ENCODE data around the gene RCBTB1.

The RCBTB1 gene

DNA sequence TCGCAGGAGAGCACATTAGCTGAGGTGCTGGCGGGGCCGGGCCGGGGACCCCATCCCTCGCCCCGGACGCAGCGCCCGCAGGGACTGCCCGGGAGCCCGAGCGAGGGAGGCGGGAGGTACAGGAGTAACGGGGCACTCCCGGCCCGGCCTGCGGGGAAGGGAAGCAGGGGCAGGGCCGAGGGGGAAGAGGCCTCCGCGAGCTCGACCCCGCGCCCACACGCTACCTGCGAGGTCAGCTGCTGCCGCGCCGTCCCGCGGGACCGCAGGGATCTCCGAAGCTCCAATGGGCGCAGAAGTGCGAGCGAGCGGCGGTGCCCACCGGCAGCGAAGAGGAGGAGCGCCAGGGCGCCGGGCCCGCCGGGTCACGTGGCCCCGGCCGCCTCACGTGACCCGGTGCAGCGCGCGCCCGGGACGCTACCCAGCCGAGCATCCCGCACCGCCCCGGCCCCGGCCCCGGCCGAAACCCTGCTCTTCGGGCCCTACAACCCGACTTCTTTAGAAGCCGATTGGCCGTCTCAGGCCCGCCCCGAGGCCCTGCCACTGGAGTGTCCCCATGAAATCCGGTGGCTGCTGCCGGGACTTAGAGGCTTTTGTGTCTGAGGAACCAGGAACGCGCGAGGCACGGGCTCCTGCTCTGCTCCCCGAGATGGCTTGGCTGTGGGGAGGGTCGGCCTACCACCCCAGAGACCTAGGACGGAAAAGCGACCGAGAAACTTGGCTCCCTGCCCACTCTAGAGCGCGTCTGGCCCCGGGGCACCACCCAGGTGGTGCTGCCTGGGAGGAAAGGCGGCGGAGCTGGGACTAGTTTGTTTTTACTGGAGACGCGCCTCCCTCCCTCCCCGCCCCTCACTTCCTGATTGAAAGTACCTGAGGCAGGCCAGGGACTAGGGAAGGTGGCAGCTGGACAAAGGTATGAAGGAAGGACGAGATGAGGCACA, at the start of gene RCBTB1:
Gene RCBTB1 (minus strand): TSS at position 339 of the 938 bp plus-strand sequence. CDS start 18,279 bp downstream, outside the sequence.
- H3K4me3 ChIP-seq (ENCODE audit: low read depth, low read length): peak within 1 kb of the TSS; percentile 64
- H3K27ac ChIP-seq: peak within 1 kb of the TSS; percentile 91
- TF ChIP-seq, protein P1, sequence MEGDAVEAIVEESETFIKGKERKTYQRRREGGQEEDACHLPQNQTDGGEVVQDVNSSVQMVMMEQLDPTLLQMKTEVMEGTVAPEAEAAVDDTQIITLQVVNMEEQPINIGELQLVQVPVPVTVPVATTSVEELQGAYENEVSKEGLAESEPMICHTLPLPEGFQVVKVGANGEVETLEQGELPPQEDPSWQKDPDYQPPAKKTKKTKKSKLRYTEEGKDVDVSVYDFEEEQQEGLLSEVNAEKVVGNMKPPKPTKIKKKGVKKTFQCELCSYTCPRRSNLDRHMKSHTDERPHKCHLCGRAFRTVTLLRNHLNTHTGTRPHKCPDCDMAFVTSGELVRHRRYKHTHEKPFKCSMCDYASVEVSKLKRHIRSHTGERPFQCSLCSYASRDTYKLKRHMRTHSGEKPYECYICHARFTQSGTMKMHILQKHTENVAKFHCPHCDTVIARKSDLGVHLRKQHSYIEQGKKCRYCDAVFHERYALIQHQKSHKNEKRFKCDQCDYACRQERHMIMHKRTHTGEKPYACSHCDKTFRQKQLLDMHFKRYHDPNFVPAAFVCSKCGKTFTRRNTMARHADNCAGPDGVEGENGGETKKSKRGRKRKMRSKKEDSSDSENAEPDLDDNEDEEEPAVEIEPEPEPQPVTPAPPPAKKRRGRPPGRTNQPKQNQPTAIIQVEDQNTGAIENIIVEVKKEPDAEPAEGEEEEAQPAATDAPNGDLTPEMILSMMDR (IDR thresholded peaks at IDR 0.05; ENCODE audit: low read depth, low read length): no peak
- DNase-seq: peak; percentile 49
- no peaks in the 10 kb centered on the region for H3K9me3 ChIP-seq (ENCODE audit: severe bottlenecking)
- peaks cover 5% of the 10 kb centered on the region; the same call in 1 of the 2 replicates for H3K36me3 ChIP-seq
- no peaks in the 10 kb centered on the region for H3K27me3 ChIP-seq (ENCODE audit: insufficient read depth, low read depth, severe bottlenecking)

DNA sequence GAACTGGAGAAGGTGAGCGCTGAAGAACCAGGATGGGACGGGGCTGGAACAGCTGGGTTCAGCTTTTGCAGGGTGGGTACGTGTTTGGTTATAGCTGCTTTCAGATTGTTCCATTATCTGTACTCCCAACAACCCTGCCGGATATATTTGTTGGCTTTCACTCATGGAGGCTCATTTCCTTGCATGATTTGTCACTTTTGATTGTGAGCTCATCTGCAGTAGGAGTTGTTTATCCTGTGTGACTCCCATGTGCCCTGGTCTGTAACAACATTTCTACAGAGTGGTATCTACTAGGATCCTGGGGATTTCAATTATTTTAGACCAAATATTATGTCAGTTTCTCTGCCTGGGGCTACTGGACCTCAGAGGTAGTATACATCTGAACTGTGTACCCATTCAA, 48.4 kb upstream of the RCBTB1 start:
- no peak for DNase-seq
- Histone ChIP-seq H3K27me3 (ENCODE audit: insufficient read depth, low read depth, severe bottlenecking) (no peaks in the 10 kb centered on the region), H3K36me3 (no peaks in the 10 kb centered on the region), H3K27ac (no peak overlapping the region), H3K9me3 (ENCODE audit: severe bottlenecking) (no peaks in the 10 kb centered on the region), H3K4me3 (ENCODE audit: low read depth, low read length) (no peak overlapping the region)
- TF ChIP-seq, protein P1 (IDR thresholded peaks at IDR 0.05; ENCODE audit: low read depth, low read length): no peak

DNA sequence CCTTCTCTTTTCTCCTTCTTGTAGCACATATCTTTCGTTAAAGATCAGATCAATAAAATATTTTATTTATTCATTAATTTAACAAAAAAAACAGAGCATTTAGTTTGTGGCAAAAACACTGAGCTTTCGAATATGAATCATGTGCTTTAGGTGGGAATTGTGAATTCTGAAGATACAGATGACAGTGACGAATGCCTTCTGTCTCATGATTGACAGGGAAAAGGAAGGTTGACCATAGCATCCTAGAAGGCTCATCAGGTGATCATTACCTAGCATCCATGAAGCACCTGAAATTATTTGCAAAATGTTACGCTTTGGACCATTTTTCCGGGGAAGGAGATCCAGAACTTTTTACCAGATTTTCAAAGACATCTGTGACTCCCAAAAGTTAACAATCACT, 46.8 kb upstream of the RCBTB1 start:
- TF ChIP-seq, protein P1 (IDR thresholded peaks at IDR 0.05; ENCODE audit: low read depth, low read length): no peak
- Histone ChIP-seq H3K27me3 (ENCODE audit: insufficient read depth, low read depth, severe bottlenecking) (no peaks in the 10 kb centered on the region), H3K9me3 (ENCODE audit: severe bottlenecking) (no peaks in the 10 kb centered on the region), H3K36me3 (no peaks in the 10 kb centered on the region), H3K27ac (no peak overlapping the region), H3K4me3 (ENCODE audit: low read depth, low read length) (no peak overlapping the region)
- DNase-seq: no peak

DNA sequence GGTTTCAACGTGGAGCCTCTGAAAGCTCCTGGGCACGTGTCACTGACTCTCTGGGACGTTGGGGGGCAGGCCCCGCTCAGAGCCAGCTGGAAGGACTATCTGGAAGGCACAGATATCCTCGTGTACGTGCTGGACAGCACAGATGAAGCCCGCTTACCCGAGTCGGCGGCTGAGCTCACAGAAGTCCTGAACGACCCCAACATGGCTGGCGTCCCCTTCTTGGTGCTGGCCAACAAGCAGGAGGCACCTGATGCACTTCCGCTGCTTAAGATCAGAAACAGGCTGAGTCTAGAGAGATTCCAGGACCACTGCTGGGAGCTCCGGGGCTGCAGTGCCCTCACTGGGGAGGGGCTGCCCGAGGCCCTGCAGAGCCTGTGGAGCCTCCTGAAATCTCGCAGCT, 45.2 kb upstream of the RCBTB1 start:
- no peak for DNase-seq
- TF ChIP-seq, protein P1 (IDR thresholded peaks at IDR 0.05; ENCODE audit: low read depth, low read length): no peak
- no peak overlapping the region for H3K27ac ChIP-seq
- no peaks in the 10 kb centered on the region for H3K36me3 ChIP-seq
- H3K9me3 ChIP-seq (ENCODE audit: severe bottlenecking): no peaks in the 10 kb centered on the region
- no peaks in the 10 kb centered on the region for H3K27me3 ChIP-seq (ENCODE audit: insufficient read depth, low read depth, severe bottlenecking)
- no peak overlapping the region for H3K4me3 ChIP-seq (ENCODE audit: low read depth, low read length)

GRCh38 chr13:49629947-49630346, 44.6 kb upstream of the RCBTB1 start:
- H3K4me3 ChIP-seq (ENCODE audit: low read depth, low read length): no peak overlapping the region
- H3K36me3 ChIP-seq: no peaks in the 10 kb centered on the region
- DNase-seq: no peak

More at GRCh38 chr13:49629947-49630346, 44.6 kb upstream of the RCBTB1 start:
- H3K27ac ChIP-seq: no peak overlapping the region
- TF ChIP-seq, protein P1 (IDR thresholded peaks at IDR 0.05; ENCODE audit: low read depth, low read length): no peak
- no peaks in the 10 kb centered on the region for H3K9me3 ChIP-seq (ENCODE audit: severe bottlenecking)
- H3K27me3 ChIP-seq (ENCODE audit: insufficient read depth, low read depth, severe bottlenecking): no peaks in the 10 kb centered on the region

All from WERI-Rb-1 (cell line).